Esophagus squamous epithelium (tissue), 5 donors: ENCODE data around the gene NKG7. TPM values are rescaled to one million over a fixed set of nuclear protein-coding genes. Genes with fewer than 3 reads are reported as not detected.

ENCODE experiments used
- DNase-seq: peaks from one replicate; lab custom pipeline; 2025; lab: John Stamatoyannopoulos, UW
- H3K27ac ChIP-seq, 4 donors: fragments of 200-600 bp; sonication (generic); one replicate each; pipeline ENCODE4 v1.5.1; 2016 to 2019; ENCODE audit warnings: mild to moderate bottlenecking in 1 of 4
- H3K27me3 ChIP-seq, 4 donors: fragments of 200-600 bp; sonication (generic); 1 replicate in 3 of 4; 2 replicates in 1 of 4; pipeline versions ENCODE4 v1.5.1 to v1.6.0; 2017 to 2021; ENCODE audit warnings: antibody characterized with exemption in 1 of 4
- H3K36me3 ChIP-seq, 3 donors: fragments of 200-600 bp; sonication (generic); one replicate each; pipeline ENCODE4 v1.5.1; 2016 to 2019
- H3K4me1 ChIP-seq, 3 donors: fragments of 200-600 bp; sonication (generic); one replicate each; pipeline ENCODE4 v1.5.1; 2017 to 2019
- H3K4me3 ChIP-seq, 4 donors: fragments of 200-600 bp; sonication (generic); 1 replicate in 3 of 4; 2 replicates in 1 of 4; pipeline ENCODE4 v1.5.1; 2016 to 2019; ENCODE audit warnings: mild to moderate bottlenecking in 2 of 4, moderate library complexity in 1 of 4
- H3K9me3 ChIP-seq, 3 donors: fragments of 200-600 bp; sonication (generic); one replicate each; pipeline ENCODE4 v1.5.1; 2016 to 2019
- POLR2A ChIP-seq, 4 donors: fragments of 450-650 bp; IDR thresholded peaks; one replicate each; pipeline ENCODE4 v1.6.1; 2017; ENCODE audit warnings: antibody characterized with exemption in 4 of 4, mild to moderate bottlenecking in 4 of 4, moderate library complexity in 3 of 4
- WGBS, 2 donors: methylation state at CpG; one replicate each; pipeline ENCODE4 v1.1.5; 2018; 5-methylcytosine and 5-hydroxymethylcytosine counted together
- intact Hi-C: fragments of 100-400 bp; cut with DNase I; formaldehyde crosslinking; loops from one replicate; pipeline ENCODE4 v1.15.0; 2022
- total RNA-seq, 4 donors: library from RNA; depleted of rRNA; stranded (reverse); fragments of >200 nt; gene quantifications; one replicate each; pipeline ENCODE4 v1.1.0, GENCODE V29; 2016
- TF ChIP-seq, protein P1 (sequence below), 6 experiments: fragments of 450-650 bp in 4 of 6; fragments of 200-600 bp in 2 of 6; sonication (generic) in 2 of 6; IDR thresholded peaks; one replicate each; pipeline ENCODE4 v1.5.1; 2016 to 2019; ENCODE audit warnings: antibody characterized with exemption in 6 of 6, mild to moderate bottlenecking in 4 of 6, moderate library complexity in 4 of 6
- donor health status: DM: yes; HTN: yes; CAD: no.

NKG7 gene
- total RNA-seq, 4 donors from 2014 or later: 0.50 to 2.5 (median 2.2) TPM; not detected in 1

DNA sequence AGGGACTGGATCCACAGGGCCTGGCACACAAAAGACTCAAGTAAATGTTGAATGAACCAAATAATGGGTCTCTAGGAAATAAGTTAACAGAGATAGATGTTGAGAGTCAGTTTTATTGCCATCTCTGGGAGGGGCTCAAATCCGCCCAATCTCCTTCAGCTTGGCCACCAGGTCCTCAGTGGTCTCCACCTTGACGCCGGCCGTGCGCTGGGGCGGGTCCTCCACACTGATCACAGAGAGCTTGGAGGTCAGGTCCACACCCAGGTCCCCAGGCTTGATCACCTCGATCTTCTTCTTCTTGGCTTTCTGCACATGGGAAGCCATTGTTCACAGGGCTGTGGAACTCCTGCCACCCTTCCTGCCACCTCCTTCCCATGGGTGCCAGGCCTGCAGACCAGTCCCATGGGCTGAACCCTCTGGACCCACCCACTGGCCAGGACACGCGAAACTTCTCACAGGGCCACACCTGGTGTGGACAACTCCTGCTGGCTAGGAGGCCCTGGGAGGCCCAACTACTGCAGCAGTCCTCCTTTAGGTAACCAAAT, 27.3 kb downstream of the NKG7 start:
- no peak for TF ChIP-seq POLR2A (IDR thresholded peaks at IDR 0.05)
- TF ChIP-seq, protein P1, sequence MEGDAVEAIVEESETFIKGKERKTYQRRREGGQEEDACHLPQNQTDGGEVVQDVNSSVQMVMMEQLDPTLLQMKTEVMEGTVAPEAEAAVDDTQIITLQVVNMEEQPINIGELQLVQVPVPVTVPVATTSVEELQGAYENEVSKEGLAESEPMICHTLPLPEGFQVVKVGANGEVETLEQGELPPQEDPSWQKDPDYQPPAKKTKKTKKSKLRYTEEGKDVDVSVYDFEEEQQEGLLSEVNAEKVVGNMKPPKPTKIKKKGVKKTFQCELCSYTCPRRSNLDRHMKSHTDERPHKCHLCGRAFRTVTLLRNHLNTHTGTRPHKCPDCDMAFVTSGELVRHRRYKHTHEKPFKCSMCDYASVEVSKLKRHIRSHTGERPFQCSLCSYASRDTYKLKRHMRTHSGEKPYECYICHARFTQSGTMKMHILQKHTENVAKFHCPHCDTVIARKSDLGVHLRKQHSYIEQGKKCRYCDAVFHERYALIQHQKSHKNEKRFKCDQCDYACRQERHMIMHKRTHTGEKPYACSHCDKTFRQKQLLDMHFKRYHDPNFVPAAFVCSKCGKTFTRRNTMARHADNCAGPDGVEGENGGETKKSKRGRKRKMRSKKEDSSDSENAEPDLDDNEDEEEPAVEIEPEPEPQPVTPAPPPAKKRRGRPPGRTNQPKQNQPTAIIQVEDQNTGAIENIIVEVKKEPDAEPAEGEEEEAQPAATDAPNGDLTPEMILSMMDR (IDR thresholded peaks at IDR 0.05): no peak
- no peaks in the 10 kb centered on the region for H3K9me3 ChIP-seq
- H3K27me3 ChIP-seq: no peaks in the 10 kb centered on the region
- H3K4me1 ChIP-seq: peaks cover 6 to 55% (median 16%) of the 10 kb centered on the region in 3 donors
- DNase-seq: no peak
- 95 to 100% methylated on average over 4 to 6 of the region's 9 CpGs for WGBS, 2 donors
- H3K27ac ChIP-seq: peak overlapping the region in 1 of 4 donors; percentile 54
- H3K4me3 ChIP-seq: no peak overlapping the region
- intact Hi-C loops: no loop called here
- H3K36me3 ChIP-seq: peaks cover 3 to 54% (median 6%) of the 10 kb centered on the region in 3 donors

DNA sequence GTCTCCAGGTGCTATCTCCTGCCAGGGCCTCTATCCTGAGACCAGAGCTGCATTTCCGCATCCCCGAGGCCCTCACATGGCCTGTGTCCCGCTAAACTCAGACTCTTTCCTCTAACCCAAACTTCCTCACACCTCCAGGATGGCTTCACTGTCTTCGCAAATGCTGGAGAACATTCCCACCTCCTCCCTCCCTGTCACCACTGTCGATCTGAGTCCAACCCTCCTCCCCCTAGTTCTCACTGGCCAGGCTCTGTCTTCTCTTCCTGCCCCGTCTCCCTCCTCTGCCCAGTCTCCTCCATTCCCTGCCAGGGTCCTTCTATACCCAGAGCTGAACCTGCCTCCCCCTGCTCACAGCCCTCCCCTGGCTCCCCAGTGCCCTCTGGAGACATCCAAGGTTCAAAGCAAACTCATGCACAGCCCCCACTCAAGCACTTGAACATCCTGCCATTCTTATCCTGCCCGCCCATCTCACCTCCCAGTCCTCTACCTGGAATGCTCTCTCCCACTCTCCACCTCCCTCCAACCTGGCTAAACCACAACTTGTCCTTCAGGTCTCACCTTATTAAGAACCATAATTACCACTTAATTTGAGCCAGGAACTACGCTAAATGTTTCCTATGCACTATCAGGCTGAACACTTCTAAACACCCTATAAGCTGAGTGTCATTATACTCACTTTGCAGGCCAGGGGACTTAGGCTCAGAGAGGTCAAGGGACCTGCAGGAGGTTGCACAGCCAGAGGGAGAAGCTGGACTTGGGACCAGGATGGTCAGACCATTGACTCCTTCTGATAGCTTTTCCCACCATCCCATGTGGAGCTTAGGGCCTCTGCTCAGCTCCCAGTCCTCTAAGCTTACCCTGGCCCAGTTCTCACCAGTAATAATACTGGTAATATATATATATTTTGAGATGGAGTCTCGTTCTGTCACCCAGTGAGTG, 29.6 kb downstream of the NKG7 start:
- H3K9me3 ChIP-seq: no peaks in the 10 kb centered on the region
- DNase-seq: no peak
- H3K4me1 ChIP-seq: peaks cover 11 to 64% (median 12%) of the 10 kb centered on the region in 3 donors
- no peak for TF ChIP-seq POLR2A (IDR thresholded peaks at IDR 0.05)
- TF ChIP-seq, protein P1 (IDR thresholded peaks at IDR 0.05): no peak
- no peak overlapping the region for H3K4me3 ChIP-seq
- no peaks in the 10 kb centered on the region for H3K27me3 ChIP-seq
- H3K27ac ChIP-seq: peak overlapping the region; percentile 0 to 92 (median 85)
- intact Hi-C loops: no loop called here
- 46 to 47% methylated on average over 9 of the region's 9 CpGs for whole genome bisulfite sequencing, 2 donors
- peaks cover 0 to 43% (median 4%) of the 10 kb centered on the region in 3 donors for H3K36me3 ChIP-seq

DNA sequence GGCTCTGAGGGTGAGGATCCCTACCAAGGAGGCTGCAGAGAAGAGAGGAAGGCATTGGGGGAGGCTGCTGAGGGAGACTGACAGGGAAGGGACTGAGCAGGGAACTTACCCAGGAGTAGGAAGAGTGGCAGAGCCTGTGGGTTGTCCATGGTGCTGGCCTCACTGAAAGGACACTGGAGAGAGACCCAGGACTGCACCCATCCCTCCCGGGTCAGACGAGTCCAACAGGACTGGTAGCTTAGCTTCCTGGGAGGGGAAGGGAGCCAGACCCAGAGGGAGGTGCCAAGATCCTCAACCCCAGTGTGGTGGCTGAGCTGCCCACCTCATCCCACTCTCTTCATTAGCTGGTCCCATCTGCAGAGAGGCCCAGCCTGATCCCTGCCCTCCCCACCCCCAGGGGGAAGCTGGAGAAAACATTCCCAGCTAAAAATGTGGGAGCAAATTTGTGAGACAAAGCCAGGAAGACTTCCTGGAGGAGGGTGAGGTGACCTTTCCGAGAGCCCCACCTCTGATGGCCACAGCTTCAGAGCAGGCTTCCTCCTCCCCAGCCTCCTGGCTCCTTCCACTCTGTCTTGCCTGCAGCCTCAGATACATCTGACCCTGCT, 30.4 kb downstream of the NKG7 start, which contains the start of gene VSIG10L:
TSS of gene VSIG10L (minus strand) at position 164 of the 605 bp plus-strand sequence. CDS start at position 149, 15 bp downstream.
- no peaks in the 10 kb centered on the region for H3K27me3 ChIP-seq
- H3K9me3 ChIP-seq: no peaks in the 10 kb centered on the region
- H3K4me1 ChIP-seq: peaks cover 11 to 67% (median 12%) of the 10 kb centered on the region in 3 donors
- H3K36me3 ChIP-seq: peaks cover 0 to 43% (median 0%) of the 10 kb centered on the region in 3 donors
- peak within 1 kb of the TSS; percentile 55 to 92 (median 85) for H3K27ac ChIP-seq
- TF ChIP-seq, protein P1 (IDR thresholded peaks at IDR 0.05): no peak
- TF ChIP-seq POLR2A (IDR thresholded peaks at IDR 0.05): no peak
- WGBS, 2 donors: 47 to 50% methylated on average over 1 to 3 of the region's 3 CpGs
- intact Hi-C loops: no loop called here
- no peak for DNase-seq
- peak within 1 kb of the TSS; percentile 49 to 85 (median 63) for H3K4me3 ChIP-seq

DNA sequence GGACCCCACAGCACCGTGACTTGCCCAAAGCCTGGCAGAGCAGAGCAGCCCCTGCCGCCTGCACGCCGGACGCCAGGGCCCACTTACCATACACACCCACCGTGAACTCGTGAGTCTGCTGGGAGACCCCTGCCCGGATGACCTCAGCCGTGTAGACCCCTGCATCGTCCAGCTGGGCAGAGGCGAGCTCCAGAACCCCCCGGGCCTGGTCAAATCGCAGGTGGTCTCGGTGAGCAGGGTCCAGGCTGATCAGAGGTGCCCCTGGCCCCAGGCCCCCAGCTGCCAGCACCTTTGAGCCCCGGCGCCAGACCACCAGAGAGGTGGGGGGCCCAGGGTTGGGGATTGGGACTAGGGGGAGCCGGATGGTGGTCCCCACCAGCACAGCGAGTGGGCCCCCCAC, 31.4 kb downstream of the NKG7 start:
- H3K4me1 ChIP-seq: peaks cover 11 to 69% (median 12%) of the 10 kb centered on the region in 3 donors
- H3K27ac ChIP-seq: peak overlapping the region; percentile 55 to 92 (median 85)
- peaks cover 0 to 42% (median 0%) of the 10 kb centered on the region in 3 donors for H3K36me3 ChIP-seq
- intact Hi-C loops: no loop called here
- 85 to 87% methylated on average over 8 to 9 of the region's 18 CpGs for WGBS, 2 donors
- TF ChIP-seq, protein P1 (IDR thresholded peaks at IDR 0.05): no peak
- TF ChIP-seq POLR2A (IDR thresholded peaks at IDR 0.05): no peak
- DNase-seq: no peak
- H3K27me3 ChIP-seq: no peaks in the 10 kb centered on the region
- H3K4me3 ChIP-seq: peak overlapping the region; percentile 49 to 85 (median 63)
- H3K9me3 ChIP-seq: no peaks in the 10 kb centered on the region
